Ovary (tissue), 3 donors: ENCODE data around the gene FCRL3.

Source experiments
- POLR2A ChIP-seq: fragments of 450-650 bp; IDR thresholded peaks from one replicate; pipeline ENCODE4 v1.6.1; 2017; ENCODE audit warnings: antibody characterized with exemption, mild to moderate bottlenecking, moderate library complexity
- TF ChIP-seq, protein P1 (sequence below), 3 donors: fragments of 450-650 bp in 2 of 3; fragments of 200-600 bp in 1 of 3; IDR thresholded peaks; one replicate each; pipeline versions ENCODE4 v1.5.1 to v1.8.0; 2016 to 2022; ENCODE audit warnings: antibody characterized with exemption in 3 of 3, mild to moderate bottlenecking in 1 of 3
- donor health status: DM: no; HTN: no; CAD: no.

DNA sequence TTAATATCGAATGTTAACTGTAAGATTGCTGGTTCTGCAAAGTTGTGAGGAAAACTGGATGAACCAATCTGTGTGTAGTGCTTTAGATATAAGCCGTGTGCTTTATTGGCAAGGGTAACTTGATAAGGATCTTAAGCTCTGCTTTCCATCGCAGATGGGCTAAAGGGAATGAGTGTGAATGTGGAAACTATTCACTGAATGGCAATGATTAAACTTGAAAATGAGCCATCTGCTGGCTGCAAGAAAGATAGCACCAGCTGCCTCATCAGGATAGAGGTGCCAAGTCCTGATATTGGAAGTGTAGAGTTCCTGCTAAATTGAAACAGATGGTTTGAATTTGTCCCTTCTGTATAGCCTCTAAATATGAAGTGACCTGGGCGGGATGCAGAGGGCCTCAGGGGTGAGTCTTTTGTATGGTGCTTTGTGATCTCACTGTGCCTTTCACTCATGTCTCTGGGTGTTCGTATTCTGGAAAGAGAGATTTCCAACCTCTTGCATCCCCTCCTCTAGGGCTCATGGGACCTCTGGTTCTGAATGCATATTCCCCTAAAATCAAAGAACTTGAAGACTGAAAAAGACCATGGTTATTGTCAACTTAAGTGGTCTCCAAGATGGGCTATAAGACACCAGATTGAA, 9.2 kb downstream of the FCRL3 start:
- no peak for TF ChIP-seq POLR2A
- TF ChIP-seq, protein P1, sequence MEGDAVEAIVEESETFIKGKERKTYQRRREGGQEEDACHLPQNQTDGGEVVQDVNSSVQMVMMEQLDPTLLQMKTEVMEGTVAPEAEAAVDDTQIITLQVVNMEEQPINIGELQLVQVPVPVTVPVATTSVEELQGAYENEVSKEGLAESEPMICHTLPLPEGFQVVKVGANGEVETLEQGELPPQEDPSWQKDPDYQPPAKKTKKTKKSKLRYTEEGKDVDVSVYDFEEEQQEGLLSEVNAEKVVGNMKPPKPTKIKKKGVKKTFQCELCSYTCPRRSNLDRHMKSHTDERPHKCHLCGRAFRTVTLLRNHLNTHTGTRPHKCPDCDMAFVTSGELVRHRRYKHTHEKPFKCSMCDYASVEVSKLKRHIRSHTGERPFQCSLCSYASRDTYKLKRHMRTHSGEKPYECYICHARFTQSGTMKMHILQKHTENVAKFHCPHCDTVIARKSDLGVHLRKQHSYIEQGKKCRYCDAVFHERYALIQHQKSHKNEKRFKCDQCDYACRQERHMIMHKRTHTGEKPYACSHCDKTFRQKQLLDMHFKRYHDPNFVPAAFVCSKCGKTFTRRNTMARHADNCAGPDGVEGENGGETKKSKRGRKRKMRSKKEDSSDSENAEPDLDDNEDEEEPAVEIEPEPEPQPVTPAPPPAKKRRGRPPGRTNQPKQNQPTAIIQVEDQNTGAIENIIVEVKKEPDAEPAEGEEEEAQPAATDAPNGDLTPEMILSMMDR (IDR thresholded peaks at IDR 0.05), result no peak
